HepG2 (cell line): Measurements from ENCODE around the gene STOM. TPM values are rescaled to one million over a fixed set of nuclear protein-coding genes. Genes with fewer than 3 reads are reported as not detected.

Experiments
- NFAT5 ChIP-seq: sonication (generic); formaldehyde crosslinking; IDR thresholded peaks from 2 replicates; pipeline ENCODE4 v1.4.0; 2020; ENCODE audit warnings: missing genetic modification reagents
- ZBTB26 ChIP-seq: IDR thresholded peaks from 2 replicates; pipeline ENCODE4 v1.6.1; 2016; ENCODE audit warnings: missing compliant biosample characterization, missing genetic modification reagents, borderline replicate concordance
- ZKSCAN8 ChIP-seq: IDR thresholded peaks from 2 replicates; pipeline ENCODE4 v1.6.1; 2016; ENCODE audit warnings: borderline replicate concordance, missing genetic modification reagents, missing compliant biosample characterization
- ZNF280D ChIP-seq: sonication (generic); formaldehyde crosslinking; IDR thresholded peaks from 2 replicates; pipeline ENCODE4 v1.5.1; 2020; ENCODE audit warnings: mild to moderate bottlenecking, missing genetic modification reagents
- polyA plus RNA-seq, 8 experiments: library from polyadenylated mRNA; depleted of rRNA in 3 of 8; stranded (reverse) in 7 of 8; unstranded in 1 of 8; fragments of >200 nt; fragmentation: Illumina TruSeq in 4 of 8; extraction: Trizol in 4 of 8; gene quantifications; 2 replicates each; pipeline versions ENCODE4 v1.2.1 to v1.2.3, GENCODE V29; 2011 to 2016; ENCODE audit warnings: low read depth in 4 of 8, missing spikeins in 1 of 8, mixed read lengths in 1 of 8; ENCODE audit not compliant: insufficient read depth in 1 of 8
- total RNA-seq, 5 experiments: library from RNA; depleted of rRNA; stranded (reverse); fragments of >200 nt; fragmentation: Illumina TruSeq; extraction: Trizol; gene quantifications; 2 replicates each; pipeline ENCODE4 v1.2.3, GENCODE V29; 2016; ENCODE audit warnings: low read depth in 1 of 5

STOM gene
- total and polyA plus RNA-seq, 2 of the 13 experiments (the other 11 are each of a cell fraction or from before 2014, with no cell fraction given) = 43.6 to 165 TPM

- no peak for TF ChIP-seq NFAT5 (CRISPR knock-in tag)
- TF ChIP-seq ZBTB26 (CRISPR knock-in tag) = no peak; the same call in 1 of the 2 replicates
- 0 out of 2 replicates have a peak, but pooled peaks have one; percentile 66 for TF ChIP-seq ZNF280D (CRISPR knock-in tag)
- no peak for TF ChIP-seq ZKSCAN8
These were observed 75.0 kb downstream of the STOM start (continued) for GRCh38 chr9:121294866-121295661.
